H9 (cell line): ENCODE data around the gene MARS1. TPM values are rescaled to one million over a fixed set of nuclear protein-coding genes. Genes with fewer than 3 reads are reported as not detected.
"Not testable (repeated sequence)": the region's sequence is repeated elsewhere in the genome, so short reads cannot be mapped to it uniquely, and the experiment has no call there.

Experiments
- DNase-seq: peaks from one replicate; pipeline ENCODE4 v3.0.0-alpha.2; 2017
- H2AFZ ChIP-seq: one replicate; pipeline ENCODE4 v1.6.1; 2013; ENCODE audit warnings: mild to moderate bottlenecking, low read length, control low read depth, moderate library complexity
- H2AK5ac ChIP-seq: 2 replicates; pipeline ENCODE4 v1.6.1; 2013; ENCODE audit warnings: low read length, control low read depth, mixed read lengths; ENCODE audit not compliant: insufficient read length
- H2BK120ac ChIP-seq: one replicate; pipeline ENCODE4 v1.6.1; 2013; ENCODE audit warnings: low read depth, mild to moderate bottlenecking, low read length, control low read depth, inconsistent platforms; ENCODE audit not compliant: poor library complexity, severe bottlenecking
- H2BK12ac ChIP-seq: 2 replicates; pipeline ENCODE4 v1.6.1; 2013; ENCODE audit warnings: low read length, control low read depth, mixed read lengths, low read depth; ENCODE audit not compliant: insufficient read length
- H2BK15ac ChIP-seq: 2 replicates; pipeline ENCODE4 v1.6.1; 2013; ENCODE audit warnings: low read depth, low read length, control low read depth
- H2BK20ac ChIP-seq: one replicate; pipeline ENCODE4 v1.6.1; 2013; ENCODE audit warnings: low read depth, mild to moderate bottlenecking, low read length, control low read depth, inconsistent platforms; ENCODE audit not compliant: poor library complexity, severe bottlenecking
- H2BK5ac ChIP-seq: 2 replicates; pipeline ENCODE4 v1.6.1; 2013; ENCODE audit warnings: low read length, control low read depth, mixed read lengths; ENCODE audit not compliant: insufficient read length
- H3K14ac ChIP-seq: 2 replicates; pipeline ENCODE4 v1.6.1; 2013; ENCODE audit warnings: low read length, control low read depth; ENCODE audit not compliant: insufficient read depth
- H3K18ac ChIP-seq: 2 replicates; pipeline ENCODE4 v1.6.1; 2013; ENCODE audit warnings: low read depth, mild to moderate bottlenecking, mixed read lengths, low read length, control low read depth; ENCODE audit not compliant: insufficient read length
- H3K23ac ChIP-seq: 2 replicates; pipeline ENCODE4 v1.6.1; 2013; ENCODE audit warnings: low read length, control low read depth, mixed read lengths, low read depth; ENCODE audit not compliant: insufficient read length
- H3K23me2 ChIP-seq: 2 replicates; pipeline ENCODE4 v1.6.1; 2013; ENCODE audit warnings: low read depth, mild to moderate bottlenecking, mixed read lengths, low read length, control low read depth; ENCODE audit not compliant: insufficient read length, poor library complexity, severe bottlenecking
- H3K27ac ChIP-seq: 2 replicates; pipeline ENCODE4 v1.5.1; 2013; ENCODE audit warnings: low read length, control low read depth, mixed read lengths, low read depth; ENCODE audit not compliant: insufficient read length
- H3K27me3 ChIP-seq: 2 replicates; pipeline ENCODE4 v1.6.1; 2013; ENCODE audit warnings: low read length, control low read depth, inconsistent platforms; ENCODE audit not compliant: insufficient read depth
- H3K4ac ChIP-seq: 2 replicates; pipeline ENCODE4 v1.6.1; 2013; ENCODE audit warnings: low read depth, mild to moderate bottlenecking, control low read depth, inconsistent platforms, low read length, moderate library complexity
- H3K4me1 ChIP-seq: 2 replicates; pipeline ENCODE4 v1.6.1; 2013; ENCODE audit warnings: low read length, control low read depth, inconsistent platforms; ENCODE audit not compliant: insufficient read depth
- H3K4me2 ChIP-seq: 2 replicates; pipeline ENCODE4 v1.6.1; 2013; ENCODE audit warnings: low read length, control low read depth, mixed read lengths; ENCODE audit not compliant: insufficient read length, insufficient read depth
- H3K56ac ChIP-seq: 2 replicates; pipeline ENCODE4 v1.6.1; 2013; ENCODE audit warnings: low read depth, mild to moderate bottlenecking, mixed read lengths, low read length, control low read depth; ENCODE audit not compliant: insufficient read length
- H3K79me1 ChIP-seq: 2 replicates; pipeline ENCODE4 v1.6.1; 2013; ENCODE audit warnings: low read depth, mild to moderate bottlenecking, moderate library complexity, low read length, control low read depth, inconsistent platforms; ENCODE audit not compliant: insufficient read depth, poor library complexity, severe bottlenecking
- H3K79me2 ChIP-seq: 2 replicates; pipeline ENCODE4 v1.6.1; 2013; ENCODE audit warnings: low read length, control low read depth, inconsistent platforms; ENCODE audit not compliant: insufficient read depth
- H3K9ac ChIP-seq: 2 replicates; pipeline ENCODE4 v1.6.1; 2013; ENCODE audit warnings: low read length, control low read depth, mixed read lengths; ENCODE audit not compliant: insufficient read length; ENCODE audit errors: extremely low read depth
- H3K9me3 ChIP-seq: one replicate; pipeline ENCODE4 v1.6.1; 2013; ENCODE audit warnings: low read depth, low read length, inconsistent platforms; ENCODE audit not compliant: control insufficient read depth
- H3T11ph ChIP-seq: one replicate; pipeline ENCODE4 v1.6.1; 2013; ENCODE audit warnings: mild to moderate bottlenecking, low read length, control low read depth, inconsistent platforms
- H4K20me1 ChIP-seq: one replicate; pipeline ENCODE4 v1.6.1; 2013; ENCODE audit not compliant: control insufficient read depth, insufficient read length, insufficient read depth
- H4K5ac ChIP-seq: 2 replicates; pipeline ENCODE4 v1.6.1; 2013; ENCODE audit warnings: low read depth, mild to moderate bottlenecking, mixed read lengths, low read length, control low read depth; ENCODE audit not compliant: insufficient read length
- H4K8ac ChIP-seq: replicated peaks from 2 replicates; pipeline ENCODE4 v1.6.1; 2013; ENCODE audit warnings: low read length, control low read depth, mixed read lengths, low read depth; ENCODE audit not compliant: insufficient read length
- H4K91ac ChIP-seq: 2 replicates; pipeline ENCODE4 v1.6.1; 2013; ENCODE audit warnings: low read depth, mild to moderate bottlenecking, moderate library complexity, mixed read lengths, low read length, control low read depth; ENCODE audit not compliant: insufficient read length
- H3K27ac Mint-ChIP-seq, 3 experiments: 2 replicates in 2 of 3; 3 replicates in 1 of 3; pipeline ENCODE4 v1.8.0; 2020 to 2021; ENCODE audit warnings: mixed read lengths in 3 of 3, mild to moderate bottlenecking in 1 of 3, moderate library complexity in 1 of 3
- H3K27me3 Mint-ChIP-seq: 2 replicates; pipeline ENCODE4 v1.8.0; 2021; ENCODE audit warnings: low read depth, mild to moderate bottlenecking, moderate library complexity, mixed read lengths
- H3K36me3 Mint-ChIP-seq, 3 experiments: 2 replicates in 2 of 3; 3 replicates in 1 of 3; pipeline ENCODE4 v1.8.0; 2020 to 2021; ENCODE audit warnings: low read depth in 3 of 3, mixed read lengths in 3 of 3; ENCODE audit not compliant: insufficient read depth in 1 of 3
- H3K4me1 Mint-ChIP-seq, 2 experiments: 2 replicates each; pipeline ENCODE4 v1.8.0; 2020; ENCODE audit warnings: mixed read lengths in 2 of 2
- H3K4me3 Mint-ChIP-seq, 2 experiments: 2 replicates in 1 of 2; 3 replicates in 1 of 2; pipeline ENCODE4 v1.8.0; 2020 to 2021; ENCODE audit warnings: mild to moderate bottlenecking in 2 of 2, mixed read lengths in 2 of 2, moderate library complexity in 1 of 2
- H3K9me3 Mint-ChIP-seq, 2 experiments: 2 replicates in 1 of 2; 3 replicates in 1 of 2; pipeline ENCODE4 v1.8.0; 2020; ENCODE audit warnings: mild to moderate bottlenecking in 2 of 2, mixed read lengths in 2 of 2, moderate library complexity in 1 of 2
- CTCF ChIP-seq: fragments of 200-600 bp; sonication (generic); conservative IDR thresholded peaks from 3 replicates; pipeline ENCODE4 v1.8.0; 2021; ENCODE audit warnings: antibody characterized with exemption, mild to moderate bottlenecking
- WGBS: extraction: QIAGEN DNeasy Blood & Tissue Kit; methylation state at CpG from one replicate; pipeline ENCODE4 v1.1.7; 2013; ENCODE audit warnings: missing lambda C conversion rate, low lambda C conversion rate, mixed read lengths; ENCODE audit not compliant: insufficient read length; ENCODE audit errors: extremely low coverage; 5-methylcytosine and 5-hydroxymethylcytosine counted together
- total RNA-seq: library from RNA; stranded (reverse); gene quantifications from 2 replicates; pipeline ENCODE4 v1.2.1, GENCODE V29; 2021

MARS1 gene
- total RNA-seq, 1 experiment from 2014 or later, result 368 TPM

GRCh38 chr12:57513266-57513665 is 25.4 kb downstream of the MARS1 start:
- no peak overlapping the region for H2BK15ac ChIP-seq
- H4K20me1 ChIP-seq, result no peaks in the 10 kb centered on the region
- no peak overlapping the region for H4K91ac ChIP-seq
- no peak overlapping the region for H3K4ac ChIP-seq
- no peak overlapping the region for H4K5ac ChIP-seq
- H3K4me3 Mint-ChIP-seq, result no peak overlapping the region
- H2BK12ac ChIP-seq, result no peak overlapping the region
- H3K56ac ChIP-seq, result no peak overlapping the region
- H2AFZ ChIP-seq, result no peak overlapping the region
- peaks cover 76 to 94% (median 82%) of the 10 kb centered on the region in 3 experiments; a peak in 6 of 7 replicates for H3K36me3 Mint-ChIP-seq
- H3K27me3 Mint-ChIP-seq, result 0 out of 2 replicates have a peak, but pooled peaks cover 2% of the 10 kb centered on the region
- no peaks in the 10 kb centered on the region for H3K27me3 ChIP-seq
- H3K4me1 Mint-ChIP-seq, result peaks cover 2 to 5% of the 10 kb centered on the region in 2 experiments
- no peak for TF ChIP-seq CTCF
- no peak overlapping the region for H3K18ac ChIP-seq
- WGBS, result no CpG with 5 or more reads among the region's 5 CpGs
- no peak overlapping the region for H3K9ac ChIP-seq
- no peak overlapping the region for H2AK5ac ChIP-seq
- no peak overlapping the region for H4K8ac ChIP-seq
- no peak overlapping the region for H2BK20ac ChIP-seq
- DNase-seq, result no peak
- H3K23me2 ChIP-seq, result no peaks in the 10 kb centered on the region
- no peak overlapping the region for H3K27ac ChIP-seq
- peaks cover 0 to 2% of the 10 kb centered on the region in 2 experiments; a peak in 1 of 5 replicates for H3K9me3 Mint-ChIP-seq
- no peak overlapping the region for H3K23ac ChIP-seq
- no peak overlapping the region for H2BK5ac ChIP-seq
- H3K9me3 ChIP-seq, result no peaks in the 10 kb centered on the region
- no peaks in the 10 kb centered on the region for H3K4me1 ChIP-seq
- H2BK120ac ChIP-seq, result no peak overlapping the region
- no peaks in the 10 kb centered on the region for H3K79me1 ChIP-seq
- 0 out of 2 replicates have a peak, but pooled peaks cover 1% of the 10 kb centered on the region for H3K79me2 ChIP-seq
- H3K14ac ChIP-seq, result no peak overlapping the region
- H3T11ph ChIP-seq, result no peak overlapping the region
- no peak overlapping the region for H3K27ac Mint-ChIP-seq
- H3K4me2 ChIP-seq, result no peak overlapping the region

- not testable (repeated sequence) for H3K79me1 ChIP-seq, H2BK20ac ChIP-seq, H3K56ac ChIP-seq, H3K27ac ChIP-seq, H3K27ac Mint-ChIP-seq, H2AFZ ChIP-seq, H4K20me1 ChIP-seq, H3K9me3 Mint-ChIP-seq, H3T11ph ChIP-seq, H4K5ac ChIP-seq, H3K9me3 ChIP-seq, H3K27me3 ChIP-seq, H3K4me1 ChIP-seq, H2BK5ac ChIP-seq, DNase-seq, H3K4me1 Mint-ChIP-seq, H3K4me2 ChIP-seq, H3K27me3 Mint-ChIP-seq, H2BK120ac ChIP-seq, H3K23me2 ChIP-seq, H3K14ac ChIP-seq, H3K4ac ChIP-seq, H2BK12ac ChIP-seq, H4K8ac ChIP-seq, H3K4me3 Mint-ChIP-seq, H3K9ac ChIP-seq, H3K18ac ChIP-seq, H2BK15ac ChIP-seq, H3K79me2 ChIP-seq, H4K91ac ChIP-seq, H3K23ac ChIP-seq, H2AK5ac ChIP-seq
- WGBS, result no CpG with 5 or more reads among the region's 6 CpGs
- H3K36me3 Mint-ChIP-seq, result peaks cover 75 to 94% (median 82%) of the 10 kb centered on the region in 3 experiments; a peak in 6 of 7 replicates
Measured at GRCh38 chr12:57513677-57514076, 25.8 kb downstream of the MARS1 start.
